ENCODE measurements around the gene INVS.
"Not testable (repeated sequence)": the region's sequence is repeated elsewhere in the genome, so short reads cannot be mapped to it uniquely, and the experiment has no call there.

Gene INVS

GRCh38 chr9:100125910-100126309 is 26.9 kb downstream of the INVS start:
- DNase-seq, result no peak

- no peak for DNase-seq
These were observed 27.4 kb downstream of the INVS start for GRCh38 chr9:100126423-100126822.

GRCh38 chr9:100129772-100130171 is 30.7 kb downstream of the INVS start:
- DNase-seq, result no peak

GRCh38 chr9:100131216-100131615 is 32.2 kb downstream of the INVS start:
- no peak for DNase-seq

GRCh38 chr9:100131875-100132430 is 32.9 kb downstream of the INVS start:
- DNase-seq, result no peak

- DNase-seq, result no peak
These were observed 35.7 kb downstream of the INVS start for GRCh38 chr9:100134731-100135130.

- peak; percentile 3 for DNase-seq
These were observed 37.8 kb downstream of the INVS start for GRCh38 chr9:100136799-100137198.

- DNase-seq, result not testable (repeated sequence)
These were observed 41.3 kb downstream of the INVS start for GRCh38 chr9:100140303-100140702.

GRCh38 chr9:100141862-100142261 is 42.8 kb downstream of the INVS start:
- DNase-seq, result not testable (repeated sequence)

- not testable (repeated sequence) for DNase-seq
These were observed 46.3 kb downstream of the INVS start for GRCh38 chr9:100145167-100145934.

GRCh38 chr9:100145976-100146375 is 46.9 kb downstream of the INVS start:
- DNase-seq, result not testable (repeated sequence)

- DNase-seq, result no peak
These were observed 51.2 kb downstream of the INVS start for GRCh38 chr9:100150214-100150613.

- no peak for DNase-seq
These were observed 61.0 kb downstream of the INVS start for GRCh38 chr9:100160021-100160420.

GRCh38 chr9:100167176-100167575 is 68.1 kb downstream of the INVS start:
- DNase-seq, result peak; percentile 34

GRCh38 chr9:100167915-100168654 is 69.0 kb downstream of the INVS start:
- peak; percentile 9 for DNase-seq

GRCh38 chr9:100170085-100170484 is 71.0 kb downstream of the INVS start:
- peak; percentile 64 for DNase-seq

GRCh38 chr9:100170556-100170955 is 71.5 kb downstream of the INVS start:
- DNase-seq, result peak; percentile 85

- peak; percentile 5 for DNase-seq
These were observed 87.3 kb downstream of the INVS start for GRCh38 chr9:100186356-100186755.

GRCh38 chr9:100190339-100190738 is 91.3 kb downstream of the INVS start:
- DNase-seq, result no peak

- DNase-seq, result no peak
These were observed 92.2 kb downstream of the INVS start for GRCh38 chr9:100191264-100191663.

GRCh38 chr9:100193078-100193477 is 94.0 kb downstream of the INVS start:
- no peak for DNase-seq

GRCh38 chr9:100196215-100196614 is 97.2 kb downstream of the INVS start:
- DNase-seq, result no peak

GRCh38 chr9:100196828-100197227 is 97.8 kb downstream of the INVS start:
- DNase-seq, result no peak

GRCh38 chr9:100197553-100197952 is 98.5 kb downstream of the INVS start:
- DNase-seq, result no peak

Measured in HCEC 1CT (cell line).